CD4-positive, CD25-positive, alpha-beta regulatory T cell (primary cell): ENCODE measurements around the gene SOX10. TPM values are rescaled to one million over a fixed set of nuclear protein-coding genes. Genes with fewer than 3 reads are reported as not detected.
A peak's percentile ranks its signal among the peaks of the same experiment; 100 is the strongest.

Source experiments
- ATAC-seq, 2 donors: fragments of 150-1000 bp; cut with Tn5 transposase; one replicate each; pipeline ENCODE4 v1.10.0; 2021; ENCODE audit warnings: low read depth in 2 of 2, moderate number of reproducible peaks in 2 of 2, moderate library complexity in 1 of 2
- DNase-seq, 3 donors: peaks; one replicate each; pipeline versions ENCODE4 v3.0.0 to v3.0.0-alpha.2; 2012 to 2022; ENCODE audit warnings: mixed read lengths in 1 of 3
- H3K27ac ChIP-seq: one replicate; pipeline ENCODE4 v1.7.0; 2013; ENCODE audit warnings: mild to moderate bottlenecking, low read length; ENCODE audit not compliant: insufficient read depth, poor library complexity, severe bottlenecking
- H3K27me3 ChIP-seq: one replicate; pipeline ENCODE4 v1.7.0; 2013; ENCODE audit warnings: low read length; ENCODE audit not compliant: control insufficient read depth, insufficient read depth
- H3K36me3 ChIP-seq: one replicate; pipeline ENCODE4 v1.7.0; 2013; ENCODE audit warnings: mild to moderate bottlenecking, low read length, moderate library complexity; ENCODE audit not compliant: control insufficient read depth, insufficient read depth
- H3K4me1 ChIP-seq: 2 replicates; pipeline ENCODE4 v1.7.0; 2013; ENCODE audit warnings: mild to moderate bottlenecking, low read length; ENCODE audit not compliant: insufficient read depth, control insufficient read depth, poor library complexity, severe bottlenecking
- H3K4me3 ChIP-seq: one replicate; pipeline ENCODE4 v1.7.0; 2013; ENCODE audit warnings: low read depth, mild to moderate bottlenecking, low read length, moderate library complexity
- H3K9me3 ChIP-seq, 2 experiments: 1 replicate in 1 of 2; 2 replicates in 1 of 2; pipeline ENCODE4 v1.7.0; 2013; ENCODE audit warnings: low read length in 2 of 2, mild to moderate bottlenecking in 1 of 2, moderate library complexity in 1 of 2; ENCODE audit not compliant: control insufficient read depth in 2 of 2
- H3K27ac Mint-ChIP-seq, 3 donors: one replicate each; pipeline ENCODE4 v1.8.0; 2020 to 2022; ENCODE audit warnings: mild to moderate bottlenecking in 3 of 3, mixed read lengths in 3 of 3, moderate library complexity in 2 of 3
- H3K27me3 Mint-ChIP-seq: one replicate; pipeline ENCODE4 v1.8.0; 2022; ENCODE audit warnings: mild to moderate bottlenecking, mixed read lengths
- H3K36me3 Mint-ChIP-seq: one replicate; pipeline ENCODE4 v1.8.0; 2020; ENCODE audit warnings: mixed read lengths
- H3K4me1 Mint-ChIP-seq, 4 donors: one replicate each; pipeline ENCODE4 v1.8.0; 2020 to 2022; ENCODE audit warnings: mixed read lengths in 4 of 4, mild to moderate bottlenecking in 1 of 4
- H3K4me3 Mint-ChIP-seq, 4 donors: one replicate each; pipeline ENCODE4 v1.8.0; 2020 to 2022; ENCODE audit warnings: mild to moderate bottlenecking in 4 of 4, mixed read lengths in 4 of 4, moderate library complexity in 3 of 4
- H3K9me3 Mint-ChIP-seq, 7 donors: one replicate each; pipeline ENCODE4 v1.8.0; 2020 to 2022; ENCODE audit warnings: mixed read lengths in 7 of 7, mild to moderate bottlenecking in 3 of 7, moderate library complexity in 2 of 7
- polyA plus RNA-seq, 4 donors: library from polyadenylated mRNA; unstranded; fragments of 300-500 nt; fragmentation: Illumina TruSeq; gene quantifications; one replicate each; pipeline ENCODE4 v1.2.3, GENCODE V29; 2021
- total RNA-seq: library from RNA; stranded (reverse); gene quantifications from one replicate; pipeline ENCODE4 v1.2.3, GENCODE V29; 2022

SOX10 gene
- total and polyA plus RNA-seq, 5 donors from 2014 or later, result not detected

DNA sequence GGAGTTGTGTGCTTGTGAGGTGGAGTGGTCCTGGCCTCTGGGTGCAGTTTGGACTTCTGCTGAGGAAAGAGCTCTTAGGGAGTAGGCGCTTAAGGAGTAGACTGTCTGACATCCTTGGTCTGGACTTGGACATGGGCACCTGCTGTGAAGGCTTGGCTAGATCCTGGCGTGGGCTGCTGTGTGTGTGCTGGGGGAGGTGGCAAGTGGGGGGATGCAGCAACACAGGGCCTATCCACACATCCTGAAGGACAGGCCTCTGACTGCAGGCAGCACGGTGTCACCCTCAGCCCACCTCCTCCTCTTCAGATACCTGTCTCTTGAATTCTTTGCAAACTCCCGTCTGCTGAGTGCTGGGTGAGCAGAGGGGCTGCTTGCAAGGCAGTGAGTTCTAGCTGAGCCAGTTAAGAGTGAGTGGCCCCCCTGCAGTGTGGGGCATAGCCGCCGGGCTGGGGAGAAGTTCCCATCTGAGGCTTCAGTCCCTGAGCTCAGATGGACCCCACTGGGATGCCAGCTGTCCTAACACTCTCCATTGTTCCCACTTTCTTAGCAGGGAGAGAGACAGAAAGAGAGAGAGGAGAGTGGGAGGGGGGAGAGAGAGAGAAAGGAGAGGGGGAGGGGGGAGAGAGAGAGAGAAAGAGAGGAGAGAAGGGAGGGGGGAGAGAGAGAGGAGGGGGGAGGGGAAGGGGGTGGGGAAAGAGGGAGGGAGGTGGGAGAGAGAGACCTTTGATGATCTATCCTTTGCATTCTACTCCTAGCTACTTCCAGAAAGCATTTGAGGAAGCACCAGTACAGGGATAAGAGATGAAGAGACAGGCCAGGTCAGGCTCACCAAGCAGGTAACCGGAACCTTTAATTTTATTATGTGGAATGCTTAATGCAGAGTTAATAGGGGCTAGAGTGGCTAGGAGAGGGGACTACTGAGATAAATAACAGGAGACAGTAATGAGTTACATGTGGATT lies 12.6 kb downstream of the SOX10 start:
- H3K9me3 ChIP-seq, result no peaks in the 10 kb centered on the region
- DNase-seq, result no peak
- Mint-ChIP-seq H3K4me3 (no peak overlapping the region), H3K27me3 (no peaks in the 10 kb centered on the region), H3K27ac (peak overlapping the region in 2 of 3 donors; percentile 12 to 44), H3K4me1 (peaks cover 0 to 5% (median 2%) of the 10 kb centered on the region in 4 donors), H3K36me3 (peaks cover 31% of the 10 kb centered on the region), H3K9me3 (peaks cover 0 to 2% (median 0%) of the 10 kb centered on the region in 7 donors)
- H3K36me3 ChIP-seq, result peaks cover 23% of the 10 kb centered on the region
- no peaks in the 10 kb centered on the region for H3K4me1 ChIP-seq
- no peaks in the 10 kb centered on the region for H3K27me3 ChIP-seq
- no peak overlapping the region for H3K27ac ChIP-seq
- H3K4me3 ChIP-seq, result no peak overlapping the region
- ATAC-seq, result no peak

DNA sequence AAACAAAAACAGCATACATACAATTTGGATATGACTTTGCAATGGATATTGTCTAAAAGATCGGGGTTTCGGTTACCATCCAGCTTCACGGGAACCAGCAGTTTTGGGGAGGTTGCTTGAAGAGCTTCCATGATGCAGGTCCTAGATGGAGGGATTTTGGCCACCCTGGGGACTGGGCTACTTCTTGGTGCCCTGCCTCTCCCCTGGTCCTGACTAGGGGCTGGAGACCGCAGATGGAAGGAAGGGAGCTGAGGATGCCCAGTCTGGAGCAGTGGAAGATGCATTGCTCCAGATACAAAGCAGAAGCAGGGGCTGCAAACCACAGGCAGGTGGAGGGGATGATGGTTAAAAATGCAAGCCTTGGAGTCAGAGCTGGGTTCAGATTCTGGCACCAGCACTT lies 13.5 kb downstream of the SOX10 start:
- Mint-ChIP-seq H3K27me3 (no peaks in the 10 kb centered on the region), H3K27ac (no peak overlapping the region), H3K36me3 (peaks cover 28% of the 10 kb centered on the region), H3K9me3 (peaks cover 0 to 2% (median 0%) of the 10 kb centered on the region in 7 donors), H3K4me1 (peaks cover 0 to 7% (median 1%) of the 10 kb centered on the region in 4 donors), H3K4me3 (no peak overlapping the region)
- ATAC-seq (no peak), DNase-seq (no peak)
- H3K4me3 ChIP-seq, result no peak overlapping the region
- peaks cover 22% of the 10 kb centered on the region for H3K36me3 ChIP-seq
- no peak overlapping the region for H3K27ac ChIP-seq
- H3K9me3 ChIP-seq, result no peaks in the 10 kb centered on the region
- no peaks in the 10 kb centered on the region for H3K4me1 ChIP-seq
- no peaks in the 10 kb centered on the region for H3K27me3 ChIP-seq

DNA sequence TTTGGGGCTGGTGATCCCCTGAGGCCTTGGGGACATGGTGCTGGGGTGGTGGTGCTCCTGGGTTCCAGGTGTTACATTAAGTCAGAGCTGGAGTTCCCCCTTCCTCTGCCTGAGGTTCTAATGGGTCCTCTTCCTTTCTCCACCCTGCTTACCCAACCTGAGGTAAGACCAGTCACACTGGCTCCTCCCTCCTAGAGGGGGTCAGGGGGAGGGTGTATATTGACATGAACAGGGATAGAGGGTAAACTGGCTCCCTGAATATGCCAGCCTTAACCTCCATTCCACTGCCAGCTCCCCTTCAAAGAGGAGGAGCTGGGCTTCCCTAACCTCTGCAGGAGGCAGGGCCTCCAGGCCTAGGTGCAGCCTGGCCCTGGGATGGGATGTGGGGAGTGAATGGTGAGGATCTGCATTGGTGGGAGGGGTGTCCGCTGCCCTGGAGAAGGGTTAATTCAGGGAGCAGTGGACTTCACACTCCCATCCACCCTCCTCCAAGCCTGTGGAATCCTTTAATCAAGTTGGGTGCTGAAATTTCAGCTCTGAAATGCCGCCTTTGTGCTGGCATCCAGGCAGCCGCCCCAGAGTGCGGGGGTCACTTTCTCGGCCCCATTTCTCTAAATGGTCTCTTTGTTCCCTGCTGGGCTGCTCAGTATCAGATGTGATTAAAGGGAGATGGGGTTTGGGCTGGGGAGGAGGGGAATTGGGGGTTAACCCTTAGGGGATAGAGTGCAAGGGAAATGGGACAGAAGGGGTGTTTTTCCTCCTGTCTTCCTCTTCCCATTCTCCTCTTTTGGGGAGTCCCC lies 15.7 kb downstream of the SOX10 start:
- no peaks in the 10 kb centered on the region for H3K27me3 ChIP-seq
- no peak for ATAC-seq
- no peaks in the 10 kb centered on the region for H3K9me3 ChIP-seq
- Mint-ChIP-seq H3K4me1 (peaks cover 4 to 17% (median 5%) of the 10 kb centered on the region in 4 donors), H3K9me3 (no peaks in the 10 kb centered on the region), H3K4me3 (no peak overlapping the region), H3K27me3 (no peaks in the 10 kb centered on the region), H3K36me3 (peaks cover 24% of the 10 kb centered on the region), H3K27ac (no peak overlapping the region)
- peaks cover 22% of the 10 kb centered on the region for H3K36me3 ChIP-seq
- no peak overlapping the region for H3K4me3 ChIP-seq
- no peak overlapping the region for H3K27ac ChIP-seq
- no peaks in the 10 kb centered on the region for H3K4me1 ChIP-seq
- DNase-seq, result no peak

DNA sequence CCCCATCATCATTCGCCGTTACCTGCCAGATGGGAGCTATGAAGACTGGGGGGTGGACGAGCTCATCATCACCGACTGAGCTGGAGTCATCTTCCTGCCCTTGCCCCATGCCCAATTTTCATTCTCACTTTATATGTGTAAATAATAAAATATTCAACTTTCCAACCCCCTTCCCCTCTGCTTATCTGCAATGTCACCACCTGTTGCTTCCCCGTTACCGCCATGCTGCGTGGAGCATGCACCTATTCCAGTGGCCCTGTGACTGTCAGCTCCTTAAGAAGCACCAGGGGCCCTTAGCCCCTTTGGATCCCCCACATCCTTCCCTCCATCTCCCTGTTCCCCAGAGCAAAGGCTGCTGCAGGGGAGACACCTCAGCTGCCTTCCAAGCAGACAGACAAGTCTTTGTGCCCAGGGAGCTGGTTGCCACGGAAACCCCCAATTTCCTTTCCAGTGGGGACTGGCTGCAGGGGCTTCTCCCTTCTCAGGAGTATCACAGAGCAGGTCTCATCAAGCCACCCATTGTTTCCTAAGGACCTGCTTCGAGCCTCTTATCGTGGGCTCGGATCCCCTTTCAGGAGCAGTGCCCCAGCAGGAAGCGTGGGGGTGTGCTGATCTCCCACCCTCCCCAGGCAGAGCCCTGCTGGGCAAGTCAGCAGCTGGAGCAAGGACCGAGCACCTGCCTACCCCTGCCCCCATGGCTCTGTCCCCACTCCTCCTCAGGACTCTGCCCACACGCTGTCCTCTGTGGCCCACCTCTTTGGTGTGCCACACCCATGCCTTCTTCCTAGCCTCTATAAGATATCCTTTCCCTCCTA lies 16.5 kb downstream of the SOX10 start:
- Mint-ChIP-seq H3K4me3 (no peak overlapping the region), H3K27ac (no peak overlapping the region), H3K36me3 (peaks cover 24% of the 10 kb centered on the region), H3K4me1 (peaks cover 4 to 17% (median 5%) of the 10 kb centered on the region in 4 donors), H3K9me3 (no peaks in the 10 kb centered on the region), H3K27me3 (no peaks in the 10 kb centered on the region)
- no peak overlapping the region for H3K4me3 ChIP-seq
- no peaks in the 10 kb centered on the region for H3K4me1 ChIP-seq
- H3K9me3 ChIP-seq, result no peaks in the 10 kb centered on the region
- H3K36me3 ChIP-seq, result peaks cover 28% of the 10 kb centered on the region
- no peaks in the 10 kb centered on the region for H3K27me3 ChIP-seq
- DNase-seq (no peak), ATAC-seq (no peak)
- H3K27ac ChIP-seq, result no peak overlapping the region

DNA sequence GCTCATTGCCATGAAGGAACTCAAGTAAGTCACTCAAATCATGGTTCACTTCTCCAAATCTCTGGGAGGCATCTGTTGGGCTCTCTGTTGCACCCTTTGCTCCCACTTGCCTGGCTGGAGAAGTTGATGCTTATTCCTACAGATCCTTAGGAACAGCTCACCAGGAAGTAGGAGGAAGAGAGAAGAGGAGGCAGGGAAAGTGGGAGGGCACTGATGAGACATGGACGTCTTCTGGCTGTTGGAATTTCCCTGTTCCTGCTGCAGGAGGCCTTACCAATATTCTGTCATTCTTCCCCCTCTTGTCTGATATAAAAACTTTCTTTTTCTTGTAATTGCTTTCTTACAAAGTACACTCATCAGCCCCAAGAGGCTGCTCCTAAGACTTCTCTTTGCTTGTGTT lies 17.2 kb downstream of the SOX10 start:
- H3K36me3 Mint-ChIP-seq, result peaks cover 27% of the 10 kb centered on the region
- no peak for DNase-seq
- H3K36me3 ChIP-seq, result peaks cover 32% of the 10 kb centered on the region

DNA sequence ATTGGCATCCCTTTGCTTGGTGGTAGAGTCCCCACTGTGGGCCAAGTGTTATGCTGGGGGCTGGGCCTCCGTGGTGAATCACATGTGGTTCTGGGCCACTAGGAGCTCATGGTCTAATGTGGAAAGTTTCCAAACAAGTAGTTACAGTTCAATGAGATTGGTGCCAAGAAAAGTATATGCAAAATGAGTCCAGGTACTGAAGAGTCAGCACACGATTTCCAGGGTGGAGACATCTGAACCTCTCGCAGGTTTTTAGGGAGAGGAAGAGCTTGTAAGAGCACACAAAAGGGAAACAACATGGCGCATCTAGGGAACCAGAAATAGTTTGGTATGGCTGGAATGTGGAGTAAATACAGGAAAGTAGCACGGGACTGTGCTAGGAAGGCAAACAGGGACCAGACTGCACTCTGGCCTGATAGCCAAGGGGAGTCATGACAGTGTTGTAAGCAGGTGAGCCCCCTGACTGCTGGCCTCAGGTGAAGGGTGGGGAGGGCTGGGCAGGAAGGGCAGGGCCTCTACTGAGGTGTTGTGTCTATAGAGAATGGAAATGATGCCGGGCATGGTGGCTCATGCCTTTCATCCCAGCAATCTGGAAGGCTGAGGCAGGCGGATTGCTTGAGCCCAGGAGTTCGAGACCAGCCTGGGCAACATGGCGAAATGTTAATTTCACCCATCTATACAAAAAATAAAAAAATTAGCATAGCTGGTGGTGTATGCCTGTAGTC lies 18.3 kb downstream of the SOX10 start:
- Mint-ChIP-seq H3K9me3 (no peaks in the 10 kb centered on the region), H3K4me1 (peaks cover 4 to 24% (median 8%) of the 10 kb centered on the region in 4 donors), H3K4me3 (no peak overlapping the region), H3K27ac (no peak overlapping the region), H3K36me3 (peaks cover 35% of the 10 kb centered on the region), H3K27me3 (no peaks in the 10 kb centered on the region)
- Histone ChIP-seq H3K36me3 (peaks cover 41% of the 10 kb centered on the region), H3K9me3 (no peaks in the 10 kb centered on the region), H3K27ac (no peak overlapping the region), H3K27me3 (no peaks in the 10 kb centered on the region), H3K4me3 (no peak overlapping the region), H3K4me1 (no peaks in the 10 kb centered on the region)
- DNase-seq (no peak), ATAC-seq (no peak)

More for the DNA sequence above, 17.2 kb downstream of the SOX10 start:
- Histone ChIP-seq H3K27ac (no peak overlapping the region), H3K4me3 (no peak overlapping the region), H3K4me1 (no peaks in the 10 kb centered on the region), H3K27me3 (no peaks in the 10 kb centered on the region), H3K9me3 (no peaks in the 10 kb centered on the region)
- Mint-ChIP-seq H3K27me3 (no peaks in the 10 kb centered on the region), H3K4me1 (peaks cover 4 to 17% (median 6%) of the 10 kb centered on the region in 4 donors), H3K27ac (no peak overlapping the region), H3K4me3 (no peak overlapping the region), H3K9me3 (no peaks in the 10 kb centered on the region)
- ATAC-seq, result no peak

DNA sequence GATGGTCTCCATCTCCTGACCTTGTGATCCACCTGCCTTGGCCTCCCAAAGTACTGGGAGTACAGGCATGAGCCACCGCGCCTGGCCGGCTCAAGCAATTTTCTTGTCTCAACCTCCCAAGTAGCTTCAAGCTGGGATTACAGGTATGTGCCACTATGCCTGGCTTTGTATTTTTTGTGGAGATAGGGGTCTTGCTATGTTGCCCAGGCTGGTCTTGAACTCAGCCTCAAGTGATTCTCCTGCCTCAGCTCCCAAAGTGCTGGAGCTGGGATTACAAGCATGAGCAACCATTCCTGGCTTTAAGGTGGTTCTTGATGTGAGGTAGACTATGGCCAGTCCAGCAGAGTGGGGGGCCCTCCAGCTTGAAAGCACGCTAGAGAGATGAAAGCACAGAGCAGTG lies 23.3 kb downstream of the SOX10 start:
- H3K27ac Mint-ChIP-seq, result no peak overlapping the region
- H3K27me3 Mint-ChIP-seq, result no peaks in the 10 kb centered on the region
- Histone ChIP-seq H3K27me3 (no peaks in the 10 kb centered on the region), H3K36me3 (peaks cover 59% of the 10 kb centered on the region), H3K4me3 (no peak overlapping the region), H3K27ac (no peak overlapping the region), H3K4me1 (no peaks in the 10 kb centered on the region), H3K9me3 (no peaks in the 10 kb centered on the region)
- DNase-seq (no peak), ATAC-seq (no peak)
- H3K4me3 Mint-ChIP-seq, result no peak overlapping the region
- H3K9me3 Mint-ChIP-seq, result no peaks in the 10 kb centered on the region
- peaks cover 51% of the 10 kb centered on the region for H3K36me3 Mint-ChIP-seq
- H3K4me1 Mint-ChIP-seq, result peaks cover 4 to 39% (median 24%) of the 10 kb centered on the region in 4 donors
